Activated effector memory CD4-positive, alpha-beta T cell treated with Interleukin-2 at 50 U/mL for 16 hours (primary cell): Measurements from ENCODE around the gene TOR1A.

Source experiments
- DNase-seq: peaks from one replicate; pipeline ENCODE4 v3.0.0-alpha.2; 2020

The TOR1A gene

GRCh38 chr9:129851821-129852220 lies 27.9 kb upstream of the TOR1A start:
- DNase-seq = no peak

DNA sequence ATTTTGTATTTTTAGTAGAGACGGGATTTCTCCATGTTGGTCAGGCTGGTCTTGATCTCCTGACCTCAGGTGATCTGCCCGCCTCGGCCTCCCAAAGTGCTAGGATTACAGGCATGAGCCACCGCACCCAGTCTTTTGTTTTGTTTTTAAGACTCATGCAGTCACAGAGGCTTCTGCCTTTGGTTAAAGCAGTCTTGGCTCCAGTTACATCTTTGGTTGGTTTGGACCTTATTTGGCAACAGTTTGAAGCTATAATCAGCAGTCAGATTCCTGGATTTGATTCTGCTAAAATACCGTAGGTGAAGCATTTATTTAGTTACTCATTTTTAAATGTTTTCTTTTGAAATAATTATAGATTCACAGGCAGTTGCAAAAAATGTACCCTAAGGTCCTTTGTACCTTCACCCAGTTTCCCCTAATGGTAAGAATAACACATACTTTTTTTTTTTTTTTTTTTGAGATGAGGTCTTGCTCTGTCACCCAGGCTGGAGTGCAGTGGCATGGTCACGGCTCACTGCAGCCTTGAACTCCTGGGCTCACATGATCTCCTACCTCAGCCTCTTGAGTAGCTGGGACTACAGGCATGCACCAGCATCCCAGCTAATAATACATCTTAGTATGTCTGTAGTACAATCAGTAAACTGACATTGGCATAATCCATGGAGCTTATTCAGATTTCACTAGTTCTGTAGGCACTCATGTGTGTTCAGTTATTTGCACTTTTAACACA lies 27.1 kb upstream of the TOR1A start:
- no peak for DNase-seq

GRCh38 chr9:129849901-129850300 lies 26.0 kb upstream of the TOR1A start:
- DNase-seq = no peak

- DNase-seq = no peak
These were observed 24.9 kb upstream of the TOR1A start for GRCh38 chr9:129848712-129849441.

DNA sequence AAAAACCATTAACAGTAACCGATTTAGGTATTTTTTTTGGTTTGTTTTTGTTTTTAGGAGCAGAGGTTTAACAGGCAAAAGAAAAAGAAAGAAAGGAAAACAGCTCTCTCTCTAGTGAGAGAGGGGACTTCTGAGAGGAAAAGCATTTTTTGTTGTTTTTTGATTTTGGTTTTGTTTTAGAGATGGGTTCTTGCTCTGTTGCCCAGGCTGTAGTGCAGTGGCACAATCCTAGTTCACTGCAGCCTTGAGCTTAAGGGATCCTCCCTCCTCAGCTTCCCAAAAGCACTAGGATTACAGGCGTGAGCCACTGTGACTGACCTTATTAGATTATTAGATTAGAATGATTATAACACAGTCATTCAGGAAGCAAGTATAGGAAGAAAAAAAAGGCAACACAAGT lies 21.4 kb upstream of the TOR1A start:
- DNase-seq = no peak

DNA sequence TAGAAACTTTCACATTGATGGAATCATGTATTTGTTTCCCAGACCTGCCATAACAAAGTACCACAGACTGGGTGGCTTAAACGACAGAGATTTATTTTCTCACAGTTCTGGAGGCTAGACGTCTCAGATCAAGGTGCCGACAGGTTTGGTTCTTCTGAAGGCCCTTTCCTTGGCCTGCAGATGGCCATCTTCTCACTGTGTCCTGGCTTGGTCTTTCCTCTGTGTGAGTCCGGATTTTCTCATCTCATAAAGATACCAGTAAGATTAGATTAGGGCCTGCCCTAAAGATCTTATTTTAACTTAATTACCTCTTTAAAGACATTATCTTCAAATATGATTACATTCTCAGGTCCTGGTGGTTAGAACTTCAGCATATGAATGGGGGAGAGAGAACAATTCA lies 17.1 kb upstream of the TOR1A start:
- DNase-seq = no peak

DNA sequence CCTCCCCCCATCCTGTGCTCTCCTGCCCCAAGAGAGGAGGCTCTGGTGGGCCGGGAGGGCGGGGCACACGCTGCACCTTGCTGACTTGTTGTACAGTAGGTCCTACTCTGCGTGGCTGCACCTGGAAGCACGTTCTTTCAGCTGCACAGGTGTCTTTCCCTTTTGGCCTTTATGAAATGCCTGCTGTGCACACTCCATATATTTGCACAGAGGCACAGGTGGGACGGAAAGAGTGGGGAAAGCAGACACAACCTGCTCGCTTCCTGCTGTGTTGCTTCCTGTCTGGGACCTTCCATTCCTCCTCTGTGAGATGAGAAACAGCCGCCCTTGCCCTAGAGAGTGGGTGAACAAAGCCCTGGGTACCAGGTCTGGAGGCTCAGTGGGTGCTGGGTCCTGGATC lies 16.1 kb upstream of the TOR1A start:
- DNase-seq = no peak

DNA sequence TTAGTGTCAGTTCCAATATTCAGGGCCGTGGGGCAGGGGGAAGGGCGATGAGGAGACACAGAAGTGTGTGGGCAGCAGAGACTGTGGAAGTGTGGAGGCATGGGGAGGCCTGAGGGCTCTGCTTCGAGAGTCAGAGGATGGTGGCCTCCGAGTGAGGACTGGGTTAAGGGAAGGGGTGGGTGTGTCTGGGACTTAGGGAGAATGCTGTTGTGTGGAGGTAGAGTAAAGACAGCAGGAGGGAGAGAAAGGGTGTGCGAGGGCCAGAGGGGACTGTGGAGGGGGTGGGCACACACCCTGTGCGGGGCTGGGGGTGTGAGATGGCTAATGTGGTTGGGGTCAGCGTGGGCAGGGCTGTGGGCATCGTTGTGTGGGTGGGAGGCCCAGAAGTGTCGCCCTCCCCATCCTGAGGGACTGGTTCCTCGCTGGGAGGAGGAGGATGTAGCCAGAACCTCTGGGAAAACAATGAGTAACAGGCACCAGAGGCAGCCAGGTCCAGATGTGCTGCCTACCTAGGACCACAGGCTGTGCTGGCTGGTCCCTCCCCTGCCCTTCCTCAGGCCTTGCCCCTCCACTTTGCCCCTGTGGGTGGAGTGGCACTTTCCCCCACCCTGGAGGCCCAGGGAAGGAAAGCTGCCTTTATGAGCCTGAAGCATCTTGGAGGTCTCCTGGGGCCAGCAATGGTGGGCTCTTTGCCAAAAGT lies 15.5 kb upstream of the TOR1A start:
- DNase-seq = no peak

DNA sequence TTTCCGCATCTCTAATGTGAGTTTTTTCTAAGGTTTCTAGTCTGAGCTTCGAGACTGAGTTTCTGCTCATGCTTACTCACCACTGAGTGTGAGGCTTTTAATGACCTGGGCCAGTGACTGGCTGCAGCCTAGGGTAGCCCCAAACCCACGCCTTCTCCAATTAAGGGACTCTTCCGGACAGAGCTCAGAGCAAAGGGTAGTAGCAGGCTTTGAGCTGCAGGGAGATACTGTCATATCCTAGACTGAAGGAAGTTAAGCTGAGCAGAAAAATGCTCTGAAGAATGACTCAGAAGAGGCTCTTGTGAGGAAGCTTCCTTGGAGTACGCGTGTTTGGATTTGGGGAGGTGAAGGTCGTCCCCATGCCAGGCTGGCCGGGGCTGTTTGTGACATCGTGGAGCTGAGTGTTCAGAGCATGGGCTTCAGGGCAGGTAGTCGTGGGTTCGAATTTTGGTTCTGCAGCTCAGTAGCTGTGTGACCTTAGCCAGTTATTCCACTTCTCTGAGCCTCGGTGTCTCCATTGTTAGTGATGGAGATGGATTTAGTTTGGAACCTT lies 14.8 kb upstream of the TOR1A start:
- DNase-seq = no peak

DNA sequence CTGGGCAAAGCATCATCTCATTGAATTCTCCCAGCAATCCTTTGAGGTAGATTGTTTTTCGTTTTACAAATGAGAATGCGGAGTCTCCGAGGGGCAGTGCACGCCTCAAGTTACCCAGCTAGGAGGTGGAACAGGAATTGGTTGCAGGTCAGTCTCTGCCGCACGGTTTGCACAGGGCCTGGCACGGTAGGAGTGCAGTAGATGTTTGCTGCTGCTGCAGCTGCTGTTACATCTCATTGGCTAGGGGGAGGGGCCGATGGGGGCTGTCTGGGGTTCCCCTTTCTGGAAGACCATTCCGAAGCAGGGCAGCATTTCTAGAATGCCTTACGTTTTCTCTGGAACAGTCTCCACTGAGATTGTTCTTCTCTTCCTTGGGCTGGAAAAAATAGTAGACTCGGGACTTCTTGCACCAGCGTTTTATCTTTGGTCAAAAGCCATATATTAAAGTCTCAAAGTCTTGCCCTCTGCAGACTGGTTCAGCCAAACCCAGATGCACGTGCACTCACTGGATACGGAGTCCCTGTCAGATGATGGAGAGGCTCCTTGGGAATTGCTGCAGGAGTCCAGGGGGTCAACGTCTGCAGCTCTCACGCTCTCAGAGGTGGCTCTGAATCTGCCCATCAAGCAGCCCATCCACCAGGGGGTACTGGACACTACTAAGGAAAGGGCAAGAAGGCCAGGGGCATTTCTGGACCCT lies 12.5 kb upstream of the TOR1A start:
- no peak for DNase-seq

GRCh38 chr9:129835860-129836223 lies 11.9 kb upstream of the TOR1A start:
- no peak for DNase-seq

GRCh38 chr9:129835128-129835859 lies 11.4 kb upstream of the TOR1A start, which contains the start of the genes C9orf78 and USP20:
Gene C9orf78 (minus strand): TSS chr9:129835275. CDS start chr9:129835221, 54 bp downstream.
Gene USP20 (plus strand): TSS chr9:129835458. CDS start chr9:129852556, 17,098 bp downstream.
- peak; percentile 95 for DNase-seq

GRCh38 chr9:129834489-129835127 lies 10.7 kb upstream of the TOR1A start:
- DNase-seq = peak; percentile 31

GRCh38 chr9:129832982-129833381 lies 9.0 kb upstream of the TOR1A start:
- no peak for DNase-seq

- no peak for DNase-seq
These were observed 5.0 kb upstream of the TOR1A start for GRCh38 chr9:129828969-129829368.

- no peak for DNase-seq
These were observed 4.1 kb upstream of the TOR1A start for GRCh38 chr9:129828051-129828450.

GRCh38 chr9:129826759-129827158 lies 2.8 kb upstream of the TOR1A start:
- no peak for DNase-seq

GRCh38 chr9:129826344-129826743 lies 2.4 kb upstream of the TOR1A start:
- DNase-seq = no peak

GRCh38 chr9:129823542-129823934 lies 398 bp downstream of the TOR1A start:
- DNase-seq = no peak

- no peak for DNase-seq
These were observed 916 bp downstream of the TOR1A start for GRCh38 chr9:129822898-129823541.
